Measurements from ENCODE around the gene PALLD.

PALLD gene

GRCh38 chr4:168594121-168594520 is 97.3 kb downstream of the PALLD start:
- no peaks in the 10 kb centered on the region for H4K20me1 ChIP-seq (ENCODE audit: insufficient read depth, low read length)
- H3K36me3 ChIP-seq (replicated peaks; ENCODE audit: insufficient read depth, low read length) = no peaks in the 10 kb centered on the region
- no peaks in the 10 kb centered on the region for H3K9me3 ChIP-seq (replicated peaks; ENCODE audit: insufficient read depth, low read length)
- no peak overlapping the region for H3K4me3 ChIP-seq (ENCODE audit: low read length)
- H3K27ac ChIP-seq (ENCODE audit: low read length) = no peak overlapping the region
- H2AFZ ChIP-seq (ENCODE audit: low read length) = no peak overlapping the region
- H3K9ac ChIP-seq (ENCODE audit: low read length) = no peak overlapping the region
- H3K79me2 ChIP-seq (ENCODE audit: low read length) = no peaks in the 10 kb centered on the region
- no peaks in the 10 kb centered on the region; the same call in 1 of the 2 replicates for H3K9me2 ChIP-seq (replicated peaks; ENCODE audit: insufficient read depth, low read length)
- TF ChIP-seq EZH2phosphoT487 (IDR thresholded peaks at IDR 0.05; ENCODE audit: low read length) (no peak), CTCF (IDR thresholded peaks at IDR 0.05; ENCODE audit: low read length) (no peak)
- DNase-seq = no peak
- H3F3A ChIP-seq (ENCODE audit: insufficient read depth, low read length) = no peaks in the 10 kb centered on the region
- no peaks in the 10 kb centered on the region for H3K27me3 ChIP-seq (replicated peaks; ENCODE audit: insufficient read depth, low read length)
- H3K4me1 ChIP-seq (ENCODE audit: low read length) = no peaks in the 10 kb centered on the region
- H3K4me2 ChIP-seq (ENCODE audit: low read depth, low read length) = no peak overlapping the region

DNA sequence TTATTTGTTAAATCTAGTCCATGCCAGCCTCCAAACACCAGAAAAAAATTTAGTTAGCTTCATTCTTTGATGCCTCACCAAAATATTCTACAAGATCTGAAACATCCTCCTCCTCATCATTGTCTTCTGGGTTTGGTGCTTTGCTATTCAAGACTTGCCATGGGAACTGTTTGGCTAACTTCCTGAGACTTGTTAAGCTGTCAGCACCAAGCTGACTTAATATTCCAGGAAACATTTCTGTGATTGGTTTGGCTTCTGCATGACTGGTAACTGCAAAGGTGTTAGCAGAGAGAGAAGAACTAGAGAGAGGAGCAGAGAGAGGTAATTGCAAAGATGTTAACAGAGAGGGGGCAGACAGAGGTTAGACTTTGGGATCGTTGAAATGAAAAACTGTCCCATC is 101.3 kb downstream of the PALLD start:
- Histone ChIP-seq H3K27me3 (replicated peaks; ENCODE audit: insufficient read depth, low read length) (no peaks in the 10 kb centered on the region), H3K9ac (ENCODE audit: low read length) (no peak overlapping the region), H2AFZ (ENCODE audit: low read length) (no peak overlapping the region), H3K27ac (ENCODE audit: low read length) (no peak overlapping the region), H3K9me2 (replicated peaks; ENCODE audit: insufficient read depth, low read length) (no peaks in the 10 kb centered on the region; the same call in 1 of the 2 replicates), H3K9me3 (replicated peaks; ENCODE audit: insufficient read depth, low read length) (no peaks in the 10 kb centered on the region), H4K20me1 (ENCODE audit: insufficient read depth, low read length) (no peaks in the 10 kb centered on the region), H3K36me3 (replicated peaks; ENCODE audit: insufficient read depth, low read length) (no peaks in the 10 kb centered on the region), H3K4me3 (ENCODE audit: low read length) (no peak overlapping the region), H3F3A (ENCODE audit: insufficient read depth, low read length) (no peaks in the 10 kb centered on the region), H3K4me1 (ENCODE audit: low read length) (no peaks in the 10 kb centered on the region), H3K79me2 (ENCODE audit: low read length) (no peaks in the 10 kb centered on the region), H3K4me2 (ENCODE audit: low read depth, low read length) (no peak overlapping the region)
- TF ChIP-seq EZH2 (optimal IDR thresholded peaks at IDR 0.05; ENCODE audit: low read depth, low read length) = no peak
- no peak for TF ChIP-seq CTCF (IDR thresholded peaks at IDR 0.05; ENCODE audit: low read length)
- no peak for TF ChIP-seq EZH2phosphoT487 (IDR thresholded peaks at IDR 0.05; ENCODE audit: low read length)
- no peak for DNase-seq

DNA sequence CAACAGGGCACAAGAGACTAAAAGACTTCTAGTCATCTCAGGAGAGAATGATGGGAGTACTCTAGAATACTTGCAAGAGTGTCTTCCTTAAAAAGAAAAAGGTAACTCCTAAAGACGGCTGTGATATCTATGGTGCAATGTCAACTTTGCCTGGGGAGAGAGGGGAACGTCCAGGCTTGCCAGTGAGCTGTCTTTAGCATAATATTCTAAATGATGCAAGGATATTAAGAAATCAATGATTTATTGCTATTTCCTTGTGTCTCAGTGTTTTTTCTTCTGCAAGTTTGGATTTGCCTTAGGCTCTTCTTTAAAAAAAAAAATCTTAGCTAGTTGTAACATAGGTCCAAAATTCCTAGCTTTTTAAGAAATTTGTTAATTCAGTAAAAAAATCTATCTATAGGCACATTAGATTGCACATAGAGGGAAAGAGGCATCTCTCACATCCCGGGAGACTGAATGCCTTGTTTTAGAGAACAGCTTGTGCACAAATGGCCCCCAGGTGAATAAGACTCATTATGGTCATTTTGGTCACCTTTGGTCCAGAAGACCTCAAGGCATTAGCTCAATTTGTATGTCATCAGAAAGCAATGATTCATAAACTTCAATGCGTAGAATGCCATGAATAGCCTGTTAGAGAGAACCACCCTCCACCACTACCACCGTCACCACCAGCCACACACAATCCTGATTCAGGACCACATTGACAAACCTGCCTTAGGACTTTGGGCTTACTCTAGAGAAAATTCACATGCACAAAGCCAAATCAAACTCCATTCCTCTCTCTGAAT is 104.1 kb downstream of the PALLD start:
- H3K4me1 ChIP-seq (ENCODE audit: low read length) = no peaks in the 10 kb centered on the region
- H3K27ac ChIP-seq (ENCODE audit: low read length) = no peak overlapping the region
- no peak overlapping the region for H3K9ac ChIP-seq (ENCODE audit: low read length)
- H2AFZ ChIP-seq (ENCODE audit: low read length) = no peak overlapping the region
- no peak overlapping the region for H3K4me3 ChIP-seq (ENCODE audit: low read length)
- no peaks in the 10 kb centered on the region for H3K27me3 ChIP-seq (replicated peaks; ENCODE audit: insufficient read depth, low read length)
- H3K36me3 ChIP-seq (replicated peaks; ENCODE audit: insufficient read depth, low read length) = no peaks in the 10 kb centered on the region
- no peaks in the 10 kb centered on the region for H4K20me1 ChIP-seq (ENCODE audit: insufficient read depth, low read length)
- H3K79me2 ChIP-seq (ENCODE audit: low read length) = no peaks in the 10 kb centered on the region
- TF ChIP-seq EZH2 (optimal IDR thresholded peaks at IDR 0.05; ENCODE audit: low read depth, low read length) = no peak
- TF ChIP-seq EZH2phosphoT487 (IDR thresholded peaks at IDR 0.05; ENCODE audit: low read length) = no peak
- no peak for TF ChIP-seq CTCF (IDR thresholded peaks at IDR 0.05; ENCODE audit: low read length)
- no peaks in the 10 kb centered on the region; the same call in 1 of the 2 replicates for H3K9me2 ChIP-seq (replicated peaks; ENCODE audit: insufficient read depth, low read length)
- no peaks in the 10 kb centered on the region for H3F3A ChIP-seq (ENCODE audit: insufficient read depth, low read length)
- DNase-seq = no peak
- no peak overlapping the region for H3K4me2 ChIP-seq (ENCODE audit: low read depth, low read length)
- H3K9me3 ChIP-seq (replicated peaks; ENCODE audit: insufficient read depth, low read length) = no peaks in the 10 kb centered on the region
